NB4 (cell line): ENCODE measurements around the gene BRWD1.
A peak's percentile ranks its signal among the peaks of the same experiment; 100 is the strongest.

Experiments used
- DNase-seq: peaks from one replicate; pipeline ENCODE4 v3.0.0; 2010; ENCODE audit warnings: low read depth
- H3K4me3 ChIP-seq: one replicate; pipeline ENCODE4 v1.5.1; 2011; ENCODE audit warnings: mild to moderate bottlenecking, low read depth, low read length, moderate library complexity
- MAX ChIP-seq: IDR thresholded peaks from 2 replicates; pipeline ENCODE4 v1.6.1; 2011; ENCODE audit warnings: low read depth, low read length
- MYC ChIP-seq: IDR thresholded peaks from 2 replicates; pipeline ENCODE4 v1.6.1; 2011; ENCODE audit warnings: low read depth, low read length
- POLR2A ChIP-seq: IDR thresholded peaks from 2 replicates; pipeline ENCODE4 v1.6.1; 2011; ENCODE audit warnings: mild to moderate bottlenecking; ENCODE audit not compliant: insufficient read length; ENCODE audit errors: extremely low read depth
- TF ChIP-seq, protein P1 (sequence below): IDR thresholded peaks from one replicate; pipeline ENCODE4 v1.5.1; 2012; ENCODE audit warnings: low read depth, low read length

Gene BRWD1

DNA sequence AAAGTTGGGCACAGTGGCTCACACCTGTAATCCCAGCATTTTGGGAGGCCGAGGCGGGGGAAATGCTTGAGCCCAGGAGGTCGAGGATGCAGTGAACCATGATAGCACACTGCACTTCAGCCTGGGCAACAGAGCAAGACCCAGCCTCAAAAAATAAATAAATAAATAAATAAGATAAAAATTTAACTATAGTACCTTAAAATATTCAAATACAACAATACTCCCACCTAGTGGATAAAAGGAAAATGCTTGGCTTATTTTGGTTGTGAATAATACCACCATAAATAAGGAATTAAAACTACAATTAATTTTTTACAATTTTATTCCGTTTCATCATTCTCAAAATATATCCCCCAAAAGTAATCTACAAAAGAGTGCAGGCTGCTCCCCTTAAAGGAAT lies 138.3 kb downstream of the BRWD1 start:
- DNase-seq, result peak; percentile 18
- TF ChIP-seq POLR2A (no peak), MYC (no peak), MAX (no peak)
- TF ChIP-seq, protein P1, sequence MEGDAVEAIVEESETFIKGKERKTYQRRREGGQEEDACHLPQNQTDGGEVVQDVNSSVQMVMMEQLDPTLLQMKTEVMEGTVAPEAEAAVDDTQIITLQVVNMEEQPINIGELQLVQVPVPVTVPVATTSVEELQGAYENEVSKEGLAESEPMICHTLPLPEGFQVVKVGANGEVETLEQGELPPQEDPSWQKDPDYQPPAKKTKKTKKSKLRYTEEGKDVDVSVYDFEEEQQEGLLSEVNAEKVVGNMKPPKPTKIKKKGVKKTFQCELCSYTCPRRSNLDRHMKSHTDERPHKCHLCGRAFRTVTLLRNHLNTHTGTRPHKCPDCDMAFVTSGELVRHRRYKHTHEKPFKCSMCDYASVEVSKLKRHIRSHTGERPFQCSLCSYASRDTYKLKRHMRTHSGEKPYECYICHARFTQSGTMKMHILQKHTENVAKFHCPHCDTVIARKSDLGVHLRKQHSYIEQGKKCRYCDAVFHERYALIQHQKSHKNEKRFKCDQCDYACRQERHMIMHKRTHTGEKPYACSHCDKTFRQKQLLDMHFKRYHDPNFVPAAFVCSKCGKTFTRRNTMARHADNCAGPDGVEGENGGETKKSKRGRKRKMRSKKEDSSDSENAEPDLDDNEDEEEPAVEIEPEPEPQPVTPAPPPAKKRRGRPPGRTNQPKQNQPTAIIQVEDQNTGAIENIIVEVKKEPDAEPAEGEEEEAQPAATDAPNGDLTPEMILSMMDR, result no peak
- no peak overlapping the region for H3K4me3 ChIP-seq

GRCh38 chr21:39173716-39174680 lies 139.4 kb downstream of the BRWD1 start:
- no peak for DNase-seq
- no peak for TF ChIP-seq MYC
- TF ChIP-seq POLR2A, result no peak
- TF ChIP-seq, protein P1, result no peak
- no peak for TF ChIP-seq MAX
- no peak overlapping the region for H3K4me3 ChIP-seq

- DNase-seq, result no peak
- TF ChIP-seq MYC (no peak), POLR2A (no peak), MAX (no peak)
- TF ChIP-seq, protein P1, result no peak
Measured at GRCh38 chr21:39169906-39170305, 143.5 kb downstream of the BRWD1 start.

GRCh38 chr21:39168800-39169199 lies 144.6 kb downstream of the BRWD1 start:
- no peak overlapping the region for H3K4me3 ChIP-seq
- TF ChIP-seq POLR2A (no peak), MAX (no peak)
- no peak for DNase-seq

More at GRCh38 chr21:39169906-39170305, 143.5 kb downstream of the BRWD1 start:
- H3K4me3 ChIP-seq, result no peak overlapping the region

DNA sequence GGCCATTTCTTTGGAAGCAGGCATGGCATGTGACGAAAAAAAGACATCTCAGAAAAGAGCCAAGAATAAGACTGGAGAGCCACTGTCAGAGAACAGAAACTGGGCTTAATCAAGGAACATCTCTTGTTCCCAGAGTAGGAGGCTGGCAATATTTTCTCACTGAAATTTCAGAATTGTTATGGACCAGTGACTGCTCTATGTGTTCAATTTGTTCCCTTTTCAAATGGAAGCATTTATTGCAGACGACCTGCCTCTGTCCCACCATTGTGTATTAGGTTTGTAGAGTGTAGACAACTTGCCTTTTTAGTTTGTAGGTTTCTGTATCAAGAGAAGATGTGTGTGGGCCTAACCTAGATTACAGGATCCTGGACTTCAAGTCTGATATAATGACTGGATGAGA lies 148.9 kb downstream of the BRWD1 start:
- DNase-seq, result no peak
- TF ChIP-seq MAX, result no peak
- TF ChIP-seq POLR2A, result no peak
- TF ChIP-seq MYC, result no peak
- TF ChIP-seq, protein P1, result no peak
- no peak overlapping the region for H3K4me3 ChIP-seq

DNA sequence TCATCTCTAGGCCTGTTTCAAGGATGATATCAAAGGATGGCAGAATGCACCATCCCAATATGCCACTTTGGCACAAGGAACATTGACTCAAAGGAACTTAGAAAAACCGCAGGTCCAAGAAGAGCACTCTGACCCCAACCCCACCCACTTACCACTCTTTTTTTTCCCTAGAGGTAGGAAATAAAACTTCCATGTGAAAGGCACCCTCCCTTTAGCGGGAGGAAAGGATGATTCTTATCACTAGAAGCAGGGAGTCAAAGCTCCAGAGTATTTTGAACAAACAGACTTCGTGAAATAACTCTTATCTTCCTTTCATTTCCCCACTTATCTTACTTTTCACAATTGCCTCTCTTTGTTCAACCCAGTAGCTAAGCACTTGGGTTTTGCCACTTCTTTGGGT lies 152.4 kb downstream of the BRWD1 start:
- DNase-seq, result no peak
- H3K4me3 ChIP-seq, result no peak overlapping the region
- TF ChIP-seq MAX (no peak), POLR2A (no peak), MYC (no peak)
- TF ChIP-seq, protein P1, result no peak
